Measurements from ENCODE around the gene CDKN2AIPNL. TPM values are rescaled to one million over a fixed set of nuclear protein-coding genes. Genes with fewer than 3 reads are reported as not detected.

CDKN2AIPNL gene
- total RNA-seq, 1 experiment from 2014 or later, result 63.0 TPM

GRCh38 chr5:134397196-134397595 lies 14.5 kb downstream of the CDKN2AIPNL start:
- DNase-seq (ENCODE audit: low read depth, low spot score) (no peak), ATAC-seq (no peak)
- no peaks in the 10 kb centered on the region for H3K27me3 ChIP-seq (ENCODE audit: insufficient read depth, low read length)
- H2AFZ ChIP-seq (ENCODE audit: low read depth, low read length, poor library complexity, severe bottlenecking), result no peak overlapping the region
- H3K9me3 ChIP-seq (ENCODE audit: control insufficient read depth in 1 of 2, insufficient read depth in 1 of 2, low read depth in 1 of 2, low read length in 2 of 2), result no peaks in the 10 kb centered on the region
- RAD21 ChIA-PET (ENCODE audit: low non-redundant PET in 1 of 2, low total read pairs in 2 of 2, uncharacterized antibody in 2 of 2, unreplicated experiment in 2 of 2), result no interaction called here
- H3K4me2 ChIP-seq (ENCODE audit: low read length), result no peak overlapping the region
- intact Hi-C loops (cut with micrococcal nuclease), result no loop called here
- H3K9ac ChIP-seq (ENCODE audit: low read length), result no peak overlapping the region
- CTCF ChIA-PET, result interaction anchor here (1.5 kb wide), 1 partner anchor 190 kb away, joined by 5 read pairs; no protein-coding TSS in a partner anchor
- TF ChIP-seq REST (IDR thresholded peaks at IDR 0.05; ENCODE audit: low read depth) (no peak), SP1 (IDR thresholded peaks at IDR 0.05; ENCODE audit: low read depth) (no peak), EZH2phosphoT487 (IDR thresholded peaks at IDR 0.05; ENCODE audit: borderline replicate concordance) (no peak), EZH2 (IDR thresholded peaks at IDR 0.05) (no peak), TCF7L2 (IDR thresholded peaks at IDR 0.05; ENCODE audit: borderline replicate concordance, extremely low read depth, insufficient read depth, insufficient read length) (no peak), ZFX (IDR thresholded peaks at IDR 0.05) (no peak), POLR2AphosphoS5 (IDR thresholded peaks at IDR 0.05; ENCODE audit: low read depth, low read length) (no peak), CTCF (IDR thresholded peaks at IDR 0.05 in 2 of 3, conservative IDR thresholded peaks at IDR 0.05 in 1 of 3; ENCODE audit: borderline replicate concordance in 1 of 3, insufficient read depth in 1 of 3, low read depth in 2 of 3, low read length in 2 of 3) (no peak), ZNF274 (IDR thresholded peaks at IDR 0.05; ENCODE audit: low read depth, low read length) (no peak), CEBPB (IDR thresholded peaks at IDR 0.05; ENCODE audit: low read depth) (no peak), JUND (IDR thresholded peaks at IDR 0.05) (no peak), YY1 (IDR thresholded peaks at IDR 0.05; ENCODE audit: extremely low read depth, insufficient replicate concordance, low read depth, low read length) (no peak)
- H3K4me1 ChIP-seq (ENCODE audit: control insufficient read depth in 1 of 2, insufficient read depth in 2 of 2, low read length in 2 of 2), result peaks cover 0 to 10% of the 10 kb centered on the region in 2 experiments; a peak in 2 of 4 replicates
- no peak overlapping the region for H3K27ac ChIP-seq (ENCODE audit: low read depth, low read length)
- H3K36me3 ChIP-seq (ENCODE audit: control insufficient read depth in 1 of 2, insufficient read depth in 2 of 2, low read length in 2 of 2), result peaks cover 18 to 20% of the 10 kb centered on the region in 2 experiments
- H3K4me3 ChIP-seq (replicated peaks in 1 of 2; ENCODE audit: low read depth in 1 of 2, low read length in 2 of 2), result no peak overlapping the region
- 0 out of 2 replicates have a peak, but pooled peaks cover 4% of the 10 kb centered on the region for H4K20me1 ChIP-seq (ENCODE audit: insufficient read depth)
- BruUV-seq (replicated peaks), result no TSS peak
- 0 out of 2 replicates have a peak, but pooled peaks cover 2% of the 10 kb centered on the region for H3K79me2 ChIP-seq (ENCODE audit: insufficient read depth, low read length)
- no peaks in the 10 kb centered on the region for H3K9me2 ChIP-seq (ENCODE audit: insufficient read depth)
- POLR2A ChIA-PET, result interaction anchor here (0.9 kb wide), 1 partner anchor 114 kb away, joined by 3 read pairs; no protein-coding TSS in a partner anchor
